Hematopoietic multipotent progenitor cell treated with erythropoietin and hydrocortisone succinate and interleukin-3 and kit ligand, for 6 days (in vitro differentiated cells): ENCODE data around the gene ZNF688.
"Not testable (repeated sequence)": the region's sequence is repeated elsewhere in the genome, so short reads cannot be mapped to it uniquely, and the experiment has no call there.

Experiments used
- DNase-seq: peaks from one replicate; pipeline ENCODE4 v3.0.0-alpha.2; 2015

The ZNF688 gene

DNA sequence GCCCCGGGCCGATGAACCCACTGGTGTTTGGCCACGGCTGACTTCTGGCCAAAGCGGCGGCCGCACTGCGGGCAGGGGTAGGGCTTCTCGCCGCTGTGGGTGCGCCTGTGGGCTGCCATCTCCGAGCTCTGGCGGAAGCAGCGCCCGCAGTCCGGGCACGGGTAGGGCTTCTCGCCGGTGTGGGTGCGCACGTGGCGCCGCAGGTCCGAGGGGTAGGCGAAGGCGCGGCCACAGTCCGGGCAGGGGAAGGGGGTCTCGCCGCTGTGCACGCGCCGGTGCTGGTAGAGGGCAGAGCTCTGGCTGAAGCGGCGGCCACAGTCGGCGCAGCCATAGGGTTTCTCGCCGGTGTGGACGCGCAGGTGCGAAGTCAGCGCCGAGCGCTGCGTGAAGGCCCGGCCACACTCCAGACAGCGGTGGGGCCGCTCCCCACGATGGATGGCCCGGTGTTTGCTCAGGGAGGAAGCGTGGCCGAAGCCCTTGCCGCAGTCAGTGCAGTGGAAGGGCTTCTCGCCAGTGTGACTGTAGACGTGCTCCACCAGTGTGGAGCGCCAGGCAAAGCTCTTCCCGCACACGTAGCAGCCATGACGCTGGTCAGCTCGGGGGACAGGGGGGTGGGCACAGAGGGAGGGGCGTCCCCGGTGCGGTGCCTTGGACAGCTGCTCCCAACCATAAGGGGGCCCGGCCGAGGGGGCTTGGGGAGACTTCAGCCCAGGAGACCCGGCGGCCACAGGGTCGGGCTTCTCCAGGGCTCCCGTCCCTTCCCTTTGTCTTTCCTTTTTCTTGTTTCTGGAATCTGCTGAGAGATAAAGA lies 16.0 kb downstream of the ZNF688 start:
- DNase-seq = no peak

DNA sequence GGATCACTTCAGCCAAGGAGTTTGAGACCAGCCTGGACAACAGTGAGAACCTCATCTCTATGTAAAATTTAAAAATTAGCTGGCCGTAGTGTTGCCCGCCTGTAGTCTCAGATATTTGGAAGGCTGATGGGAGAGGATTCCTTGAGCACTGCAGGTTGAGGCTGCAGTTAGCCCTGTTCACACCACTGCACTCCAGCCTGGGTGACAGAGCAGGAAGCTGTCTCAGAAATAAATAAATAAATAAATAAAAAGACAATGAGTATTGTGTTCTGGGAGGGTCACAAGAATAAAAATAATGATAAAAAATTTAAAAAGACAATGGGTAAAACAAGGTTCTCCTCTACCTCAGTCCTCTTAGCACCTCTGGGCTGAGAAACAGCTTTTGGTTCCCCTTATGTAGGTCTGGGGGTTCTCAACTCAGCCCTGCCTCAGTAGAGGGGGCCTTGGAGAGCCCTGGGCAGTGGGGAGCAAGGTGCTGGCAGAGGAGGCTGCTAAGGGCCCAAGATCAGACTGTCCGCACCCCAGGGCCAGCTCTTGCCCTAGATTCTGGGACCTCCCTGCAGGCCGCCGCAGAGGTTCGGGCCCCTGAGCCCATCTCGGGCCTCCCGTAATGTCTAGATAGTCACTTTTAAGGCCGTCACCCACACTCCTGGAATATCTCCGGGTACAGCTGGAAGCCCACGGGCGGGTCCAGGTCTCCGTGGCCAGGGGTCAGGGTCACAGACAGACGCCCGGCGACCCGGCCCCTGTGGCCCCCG lies 16.8 kb downstream of the ZNF688 start:
- no peak for DNase-seq

DNA sequence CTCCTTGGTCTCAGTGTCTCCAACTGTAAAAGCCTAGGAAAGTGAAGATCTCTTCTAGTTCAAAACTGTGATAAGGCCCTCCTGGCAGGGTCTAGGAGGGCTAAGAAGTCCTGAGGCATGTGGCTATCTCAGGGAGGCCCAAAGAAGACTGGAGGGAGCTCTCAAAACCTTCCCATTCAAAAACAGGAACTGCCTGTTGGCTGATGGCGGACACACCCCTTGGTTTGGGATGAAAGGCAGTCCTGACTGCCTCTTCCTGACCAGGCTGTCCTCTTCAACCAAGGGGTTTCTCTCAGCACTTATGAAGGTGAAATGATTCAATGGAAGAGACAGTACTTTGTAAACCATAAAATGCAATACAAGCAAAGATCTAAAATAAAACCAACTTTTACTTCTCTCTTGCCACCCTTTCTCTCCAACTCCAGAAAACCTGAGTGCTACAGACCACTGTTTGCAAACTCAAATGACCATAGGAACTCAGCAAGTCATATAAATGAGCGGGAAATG lies 18.1 kb downstream of the ZNF688 start:
- no peak for DNase-seq

DNA sequence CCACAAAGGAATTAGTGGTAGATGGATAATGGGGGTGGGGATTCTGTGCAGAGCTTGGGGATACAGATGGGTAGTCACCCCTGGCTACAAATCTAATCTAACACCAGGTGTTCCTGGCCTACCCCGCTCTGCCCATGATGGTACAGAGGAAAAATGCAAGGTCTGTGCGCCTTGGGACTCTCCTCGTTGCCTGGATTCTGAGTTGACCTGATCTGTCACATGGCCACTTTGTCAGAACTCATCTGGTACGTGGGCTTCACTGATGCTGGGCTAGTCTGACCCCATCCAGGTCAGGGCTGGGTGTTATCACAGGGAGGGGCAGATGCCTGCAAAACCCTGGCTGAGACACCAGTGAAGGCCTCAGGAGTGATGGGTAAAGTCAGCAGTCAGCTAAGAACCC lies 18.6 kb downstream of the ZNF688 start:
- no peak for DNase-seq

DNA sequence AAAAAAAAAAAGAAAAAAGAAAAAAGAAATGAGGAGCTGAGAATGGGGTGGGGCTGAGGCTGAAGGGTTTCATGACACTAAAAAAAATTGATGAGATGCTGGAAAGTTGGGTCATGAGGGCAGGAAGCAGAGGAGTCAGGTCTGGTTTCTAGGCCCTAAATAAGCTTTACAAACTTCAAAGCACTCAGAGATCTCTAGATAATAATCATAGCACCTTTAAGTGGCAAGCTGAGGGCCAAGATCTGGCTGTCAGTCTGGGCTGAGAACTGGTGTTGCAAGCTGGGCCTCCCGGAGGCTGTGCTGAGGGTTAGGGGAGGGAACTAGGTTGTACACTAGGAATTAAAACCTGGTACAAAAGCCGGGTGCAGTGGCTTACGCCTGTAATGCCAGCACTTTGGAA lies 19.7 kb downstream of the ZNF688 start:
- no peak for DNase-seq

DNA sequence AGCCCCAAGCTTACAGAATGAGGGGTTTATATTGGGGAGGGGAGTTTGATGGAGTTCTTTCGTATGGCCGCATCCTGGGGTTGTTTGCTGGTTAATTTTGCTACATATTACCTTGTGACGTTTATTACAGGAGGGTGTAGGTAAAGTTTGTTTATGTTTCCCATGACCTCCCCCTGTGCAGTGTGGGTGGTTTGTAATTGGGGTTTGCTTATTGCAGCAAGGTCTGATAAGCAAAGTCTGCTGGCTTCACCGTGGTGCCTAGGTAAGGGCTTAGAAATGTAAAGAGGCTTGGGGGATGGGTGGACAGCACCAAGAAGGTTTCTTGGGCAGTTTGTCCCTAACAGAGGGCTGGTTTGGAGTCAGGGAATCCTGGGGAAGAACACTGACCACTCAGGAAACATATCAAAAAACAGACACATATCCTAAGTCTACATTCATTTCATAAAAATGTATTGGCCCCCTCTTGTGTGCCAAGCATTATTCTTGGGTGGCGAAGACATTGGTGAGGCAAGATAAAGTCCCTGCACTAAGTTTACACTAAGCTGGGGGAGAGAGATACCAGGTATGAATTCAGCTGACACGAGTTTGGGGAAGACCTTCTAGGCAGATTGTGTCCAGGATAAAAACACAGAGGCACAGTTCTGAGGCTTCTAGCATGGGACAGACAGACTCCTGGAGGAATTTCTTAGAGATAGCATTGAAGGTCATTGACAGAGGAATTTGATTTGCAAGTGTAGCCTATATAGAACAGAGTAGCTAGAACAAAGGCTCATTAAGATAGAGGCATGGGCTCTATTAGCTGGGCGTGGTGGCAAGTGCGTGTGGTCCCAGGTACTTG lies 22.9 kb downstream of the ZNF688 start:
- peak; percentile 83 for DNase-seq

DNA sequence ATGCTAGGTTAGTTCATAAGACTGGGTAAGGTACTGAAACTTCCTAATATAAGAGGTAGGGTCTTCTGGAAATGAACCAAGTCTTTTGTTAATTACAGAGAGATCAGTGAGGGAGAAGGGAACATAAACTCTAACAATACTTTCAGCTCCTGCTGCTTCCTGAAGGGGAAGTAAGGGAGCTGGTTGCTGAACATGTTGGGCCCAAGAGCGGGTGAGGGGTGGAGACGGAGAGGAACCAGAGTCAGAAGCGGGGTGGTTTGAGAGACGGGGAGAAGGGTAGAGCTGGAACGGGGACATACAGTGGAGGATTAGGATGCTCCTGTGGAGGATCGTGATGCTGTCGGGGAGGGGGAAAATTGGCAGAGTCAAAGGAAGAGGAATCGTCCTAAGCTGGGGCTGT lies 25.4 kb downstream of the ZNF688 start:
- peak; percentile 16 for DNase-seq

DNA sequence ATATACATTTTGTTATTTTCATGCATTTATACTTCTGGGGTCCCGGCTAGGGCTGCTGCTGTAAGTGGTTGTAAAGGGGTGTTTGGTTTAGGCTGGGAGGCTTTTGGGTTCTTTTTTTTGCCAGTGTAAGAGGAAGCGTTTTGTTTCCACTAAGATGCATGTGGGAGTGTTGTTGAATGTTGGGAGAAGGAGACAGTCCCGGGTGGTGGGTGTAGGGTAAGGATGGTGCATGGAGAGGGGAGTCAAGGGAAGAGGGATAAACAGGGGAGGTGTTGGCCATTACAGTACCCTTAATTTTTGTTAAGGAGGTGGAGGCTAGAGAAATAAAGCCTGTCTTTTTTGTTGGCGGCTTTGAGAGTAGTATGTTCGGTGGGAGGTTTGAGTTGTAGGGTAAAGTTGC lies 28.4 kb downstream of the ZNF688 start:
- no peak for DNase-seq

DNA sequence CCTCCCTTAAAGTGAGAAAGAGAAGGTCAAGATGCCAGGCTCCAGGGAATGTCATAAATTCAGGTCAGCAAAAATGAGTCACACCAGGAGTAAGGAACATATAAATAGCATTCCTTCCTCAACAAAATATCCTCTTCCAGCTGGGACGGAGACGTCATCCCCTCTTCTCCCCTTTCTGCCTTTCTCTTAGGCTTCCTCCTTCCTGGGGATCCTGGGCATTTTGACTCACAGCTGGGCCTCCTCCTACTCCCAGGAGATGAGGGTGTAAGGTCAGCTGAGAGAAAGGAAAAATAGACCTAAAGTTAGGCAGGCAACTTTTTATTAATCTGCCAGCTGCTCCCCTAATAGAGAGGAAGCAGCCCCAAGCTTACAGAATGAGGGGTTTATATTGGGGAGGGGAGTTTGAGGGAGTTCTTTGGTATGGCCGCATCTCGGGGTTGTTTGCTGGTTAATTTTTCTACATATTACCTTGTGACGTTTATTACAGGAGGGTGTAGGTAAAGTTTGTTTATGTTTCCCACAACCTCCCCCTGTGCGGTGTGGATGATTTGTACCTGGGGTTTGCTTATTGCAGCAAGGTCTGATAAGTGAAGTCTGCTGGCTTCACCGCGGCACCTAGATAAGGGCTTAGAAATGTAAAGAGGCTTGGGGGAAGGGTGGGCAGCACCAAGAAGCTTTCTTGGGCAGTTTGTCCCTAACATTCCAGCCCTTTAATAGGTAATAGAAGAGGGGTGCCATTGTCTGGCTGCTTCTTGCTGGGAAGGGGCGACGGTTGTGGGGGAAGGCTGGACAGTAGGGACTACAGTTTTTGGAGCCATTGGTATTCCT lies 29.8 kb downstream of the ZNF688 start:
- peak; percentile 65 for DNase-seq

DNA sequence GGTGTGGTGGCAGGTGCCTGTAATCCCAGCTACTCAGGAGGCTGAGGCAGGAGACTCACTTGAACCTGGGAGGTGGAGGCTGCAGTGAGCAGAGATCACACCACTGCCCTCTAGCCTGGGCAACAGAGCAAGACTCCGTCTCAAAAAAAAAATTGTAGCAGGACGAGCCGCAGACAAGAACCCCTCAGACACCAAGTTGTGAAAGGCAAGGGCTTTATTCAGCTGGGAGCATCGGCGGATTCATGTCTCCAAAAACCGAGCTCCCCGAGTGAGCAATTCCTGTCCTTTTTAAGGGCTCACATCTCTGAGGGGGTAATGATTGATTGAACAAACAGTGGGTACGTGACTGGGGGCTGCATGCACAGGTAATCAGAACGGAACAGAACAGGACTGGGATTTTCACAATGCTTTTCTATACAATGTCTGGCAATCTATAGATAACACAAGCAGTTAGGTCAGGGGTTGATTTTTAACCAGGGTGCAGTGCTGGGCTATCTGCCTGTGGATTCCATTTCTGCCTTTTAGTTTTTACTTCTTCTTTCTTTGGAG lies 30.5 kb downstream of the ZNF688 start:
- DNase-seq = peak; percentile 82

DNA sequence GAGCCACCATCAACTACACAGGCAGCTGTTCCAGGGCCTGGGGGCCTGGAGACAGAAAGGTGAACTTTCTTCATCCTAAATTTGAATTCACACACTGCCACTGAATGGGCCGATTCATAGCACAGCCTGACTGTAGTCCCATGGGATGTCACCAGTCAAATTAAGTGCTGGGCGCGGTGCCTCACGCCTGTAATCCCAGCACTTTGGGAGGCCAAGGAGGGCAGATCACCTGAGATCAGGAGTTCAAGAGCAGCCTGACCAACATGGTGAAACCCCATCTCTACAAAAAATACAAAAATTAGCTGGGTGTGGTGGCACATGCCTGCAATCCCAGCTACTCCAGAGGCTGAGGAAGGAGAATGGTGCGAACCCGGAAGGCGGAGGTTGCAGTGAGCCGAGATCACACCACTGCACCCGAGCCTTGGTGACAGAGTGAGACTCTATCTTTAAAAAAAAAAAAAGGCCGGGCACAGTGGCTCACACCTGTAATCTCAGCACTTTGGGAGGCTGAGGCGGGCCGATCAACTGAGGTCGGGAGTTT lies 31.5 kb downstream of the ZNF688 start:
- not testable (repeated sequence) for DNase-seq

DNA sequence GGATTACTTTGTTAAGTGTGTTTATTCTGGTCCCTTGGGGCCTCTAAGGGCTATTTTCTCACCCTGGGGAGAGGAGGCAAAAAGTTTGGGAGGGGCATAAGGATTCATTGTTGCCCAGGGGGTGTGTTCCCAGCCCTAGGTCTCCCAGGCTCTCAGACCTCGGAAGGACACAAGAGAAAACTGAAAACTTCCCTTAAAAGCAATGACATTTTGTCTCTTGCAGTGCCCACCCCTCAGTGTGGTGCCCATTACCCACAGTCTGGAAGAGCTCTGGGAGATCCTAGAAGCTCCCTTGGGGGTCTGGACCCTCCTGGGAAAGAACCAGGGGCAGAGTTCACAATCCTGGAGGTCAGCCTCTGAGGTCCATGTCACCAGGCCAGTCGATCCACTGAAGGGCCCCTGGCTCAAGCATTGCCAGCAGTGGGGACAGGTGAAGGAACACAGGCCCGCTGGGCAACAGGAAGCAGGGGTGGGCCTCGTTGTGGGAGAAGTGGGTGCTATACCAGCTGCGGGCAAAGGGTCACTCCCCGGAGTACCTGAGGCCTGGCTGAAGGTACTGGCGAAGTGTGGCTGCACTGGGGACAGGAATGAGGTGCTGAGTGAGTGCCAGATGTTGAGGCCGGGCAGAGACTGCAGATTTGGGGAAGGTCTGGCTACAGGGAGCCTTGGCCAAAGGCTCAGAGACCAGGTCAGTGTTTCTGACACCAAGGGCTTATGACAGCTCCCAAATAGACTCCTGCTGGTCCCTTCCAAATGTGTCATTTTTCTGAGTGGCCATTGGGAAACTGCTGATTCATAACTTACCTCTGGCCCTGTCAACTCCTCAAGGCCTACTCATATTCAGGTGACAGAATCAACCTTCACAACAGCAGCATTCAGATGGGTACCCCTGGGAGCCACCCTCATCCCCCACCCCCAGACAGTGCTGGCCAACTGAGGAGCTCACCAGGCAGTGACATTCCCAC lies 32.2 kb downstream of the ZNF688 start:
- no peak for DNase-seq

DNA sequence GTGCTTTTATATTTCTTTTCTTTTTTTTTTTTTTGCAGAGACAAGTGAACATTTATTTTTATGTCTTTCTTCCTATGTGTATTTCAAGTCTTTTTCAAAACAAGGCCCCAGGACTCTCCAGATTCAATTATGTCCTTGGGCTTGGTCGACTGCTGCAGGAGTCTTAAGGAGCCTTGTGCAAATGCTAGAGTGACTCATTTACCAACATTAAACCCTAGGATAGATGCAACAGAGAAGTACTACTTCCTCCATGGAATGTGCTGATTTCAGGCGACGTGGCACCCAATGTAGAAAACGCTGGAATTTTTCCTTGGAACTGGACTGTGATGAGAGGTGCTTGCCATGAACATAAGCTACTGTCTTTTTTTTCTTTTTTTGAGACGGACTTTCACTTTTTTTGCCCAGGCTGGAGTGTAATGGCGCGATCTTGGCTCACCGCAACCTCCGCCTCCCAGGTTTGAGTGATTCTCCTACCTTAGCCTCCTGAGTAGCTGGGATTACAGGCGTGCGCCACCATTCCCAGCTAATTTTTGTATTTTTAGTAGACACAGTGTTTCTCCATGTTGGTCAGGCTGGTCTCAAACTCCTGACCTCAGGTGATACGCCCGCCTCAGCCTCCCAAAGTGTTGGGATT lies 35.0 kb downstream of the ZNF688 start:
- DNase-seq = not testable (repeated sequence)

DNA sequence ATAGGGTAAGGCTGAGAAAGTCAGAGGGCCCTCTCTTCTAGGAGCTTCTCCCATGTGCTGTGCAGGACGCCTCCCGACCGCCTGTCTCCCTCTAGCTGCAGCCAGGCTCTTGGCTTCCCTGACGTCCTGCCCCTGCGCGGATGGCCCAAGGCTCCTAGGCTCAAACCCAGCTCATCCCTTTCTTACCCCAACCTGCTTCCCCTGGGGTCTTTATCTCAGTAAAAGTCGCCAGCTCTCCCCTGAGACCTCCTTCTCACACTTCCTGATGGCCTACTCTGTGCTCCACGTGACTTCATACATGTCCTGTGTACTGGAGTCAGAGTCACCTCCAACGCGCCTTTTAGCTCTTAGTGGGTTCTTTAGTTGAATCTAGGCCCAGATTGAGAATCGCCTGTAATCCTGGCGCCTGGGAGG lies 35.7 kb downstream of the ZNF688 start:
- DNase-seq = peak; percentile 92

DNA sequence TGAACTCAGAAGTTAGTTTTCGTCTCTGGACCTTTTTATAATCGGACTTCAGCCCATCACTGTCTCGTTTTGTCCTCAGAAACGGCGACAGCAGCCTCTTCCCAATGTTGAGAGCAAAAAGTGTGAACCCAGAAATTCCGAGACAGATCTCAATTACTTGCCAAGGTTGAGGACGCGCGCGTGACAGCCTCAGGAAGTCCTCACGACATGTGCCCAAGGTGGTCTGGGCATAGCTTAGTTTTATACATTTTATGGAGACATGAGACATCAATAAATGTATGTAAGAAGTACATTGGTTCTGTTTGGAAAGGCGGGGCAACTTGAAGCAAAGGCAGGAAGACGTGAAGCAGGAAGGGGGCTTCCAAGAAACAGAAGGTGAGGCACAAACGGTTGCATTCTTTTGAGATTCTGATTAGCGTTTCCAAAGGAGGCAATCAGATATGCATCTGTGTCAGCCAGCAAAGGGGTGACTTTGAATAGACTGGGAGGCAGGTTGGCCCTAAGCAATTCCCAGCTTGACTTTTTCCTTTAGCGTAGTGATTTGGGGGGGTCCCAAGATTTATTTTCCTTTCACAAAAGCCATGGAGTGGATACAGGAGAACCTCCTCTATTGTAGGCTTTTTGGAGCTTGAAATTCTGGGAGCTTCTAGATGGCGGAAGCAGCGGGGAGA lies 36.3 kb downstream of the ZNF688 start:
- peak; percentile 65 for DNase-seq

DNA sequence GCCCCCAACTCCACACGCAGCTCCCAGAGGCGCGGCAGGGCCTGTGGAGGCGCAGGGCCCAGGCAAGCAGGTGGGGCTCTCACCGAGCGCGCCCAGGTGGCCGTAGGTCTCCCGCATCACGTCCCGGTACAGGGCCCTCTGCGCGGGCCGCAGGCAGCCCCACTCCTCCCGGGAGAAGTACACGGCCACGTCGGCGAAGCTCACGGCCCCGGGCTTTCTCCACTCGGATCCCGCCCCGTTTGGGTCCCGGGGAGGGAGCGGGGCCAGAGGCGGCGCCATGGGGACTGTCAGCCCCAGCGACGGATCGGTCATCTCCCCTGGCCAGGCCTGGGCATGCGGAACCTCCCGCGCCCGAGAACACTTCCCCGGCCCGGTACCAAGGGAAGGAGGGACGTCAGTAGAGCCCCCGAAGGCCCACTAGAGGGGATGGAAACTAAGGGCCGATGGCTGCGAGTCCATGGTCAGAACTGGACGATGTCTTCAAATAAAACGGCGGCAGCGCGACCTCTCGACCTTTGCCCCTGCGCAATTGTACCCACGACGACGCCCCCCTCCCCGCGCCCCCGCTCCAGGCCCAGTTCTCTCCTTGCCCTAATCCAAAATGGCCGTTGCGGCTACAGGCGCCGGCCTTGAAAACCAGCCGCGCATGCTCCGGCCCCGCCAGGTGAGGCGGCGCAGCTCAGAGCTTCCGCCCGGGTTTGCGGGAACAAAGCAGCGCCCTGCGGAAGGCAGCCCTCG lies 37.0 kb downstream of the ZNF688 start, which contains the start of gene ZNF747:
Gene ZNF747, minus strand, starts transcription at position 491 of the 738 bp plus-strand sequence. Its CDS starts 179 bp downstream, at position 312.
- peak; percentile 94 for DNase-seq

DNA sequence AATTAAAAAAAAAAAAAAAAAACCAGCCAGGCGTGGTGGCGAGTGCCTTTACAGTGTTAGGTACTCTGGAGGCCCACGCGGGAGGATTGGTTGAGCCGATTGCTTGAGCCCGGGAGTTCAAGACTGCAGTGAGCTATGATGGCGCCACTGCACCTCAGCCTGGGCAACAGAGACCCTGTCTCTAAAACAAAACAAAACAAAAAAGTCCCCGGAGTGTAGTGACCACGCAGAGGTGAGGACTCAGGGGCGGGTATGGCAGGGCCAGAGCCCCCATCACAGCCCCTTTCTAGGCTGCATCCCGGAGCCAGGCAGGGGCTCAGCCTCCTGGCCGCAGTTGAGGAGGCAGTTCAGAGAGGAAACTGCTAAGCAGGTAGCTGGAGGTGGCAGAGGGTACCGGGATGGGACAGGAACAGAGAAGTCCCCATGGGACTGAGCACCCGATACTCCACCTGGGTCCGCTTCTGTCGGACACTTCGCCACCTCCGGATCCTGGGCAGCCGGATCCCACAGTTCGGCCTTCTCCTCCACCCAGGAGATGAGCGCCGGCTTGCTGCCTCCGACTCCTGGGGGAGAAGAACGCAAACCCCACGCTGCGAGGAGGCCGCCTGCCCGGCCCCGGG lies 37.7 kb downstream of the ZNF688 start:
- DNase-seq = peak; percentile 63

DNA sequence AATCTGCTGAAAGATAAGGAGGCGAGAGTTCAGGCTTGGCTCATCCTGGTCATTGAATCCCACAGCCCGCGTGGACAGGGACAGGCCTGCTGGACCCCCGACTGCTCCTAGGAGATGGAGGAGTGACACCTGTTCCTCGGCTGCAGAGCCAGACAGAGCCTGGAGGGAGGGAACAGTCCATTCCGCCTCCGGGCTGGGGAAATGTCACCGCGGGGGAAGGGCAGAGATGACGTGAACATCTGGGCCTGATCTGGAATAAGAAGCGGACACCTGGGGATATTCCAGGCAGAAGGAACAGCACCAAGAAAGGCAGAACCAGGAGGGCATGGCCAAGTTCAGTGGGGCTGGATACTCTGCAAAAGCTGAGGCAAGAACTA lies 38.4 kb downstream of the ZNF688 start:
- DNase-seq = no peak
